T1000 (cell line): Measurements from ENCODE around the gene PLEK2.

Source experiments
- DNase-seq: peaks from one replicate; lab custom pipeline; 2025; ENCODE audit warnings: mixed read lengths; lab: John Stamatoyannopoulos, UW

The PLEK2 gene

DNA sequence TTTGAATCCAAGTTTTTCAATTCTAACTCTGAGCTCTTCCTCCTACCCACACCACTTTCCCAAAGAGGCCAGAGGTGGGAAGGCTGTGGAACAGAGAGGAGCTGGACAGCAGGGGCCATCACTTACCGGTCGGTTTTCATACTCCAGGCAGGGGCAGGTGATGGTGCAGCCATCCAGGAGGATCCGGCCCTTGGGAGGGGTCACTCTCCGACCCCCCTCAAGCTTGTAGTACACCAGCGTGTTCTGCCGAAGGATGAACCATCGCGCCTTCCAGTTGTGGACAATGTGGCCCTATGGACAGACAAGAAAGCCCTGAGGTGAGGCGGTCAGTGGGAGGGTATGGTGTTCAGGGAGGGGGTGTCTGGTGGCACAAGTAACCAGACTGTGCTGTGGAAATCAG lies 14.4 kb downstream of the PLEK2 start:
- DNase-seq = no peak

DNA sequence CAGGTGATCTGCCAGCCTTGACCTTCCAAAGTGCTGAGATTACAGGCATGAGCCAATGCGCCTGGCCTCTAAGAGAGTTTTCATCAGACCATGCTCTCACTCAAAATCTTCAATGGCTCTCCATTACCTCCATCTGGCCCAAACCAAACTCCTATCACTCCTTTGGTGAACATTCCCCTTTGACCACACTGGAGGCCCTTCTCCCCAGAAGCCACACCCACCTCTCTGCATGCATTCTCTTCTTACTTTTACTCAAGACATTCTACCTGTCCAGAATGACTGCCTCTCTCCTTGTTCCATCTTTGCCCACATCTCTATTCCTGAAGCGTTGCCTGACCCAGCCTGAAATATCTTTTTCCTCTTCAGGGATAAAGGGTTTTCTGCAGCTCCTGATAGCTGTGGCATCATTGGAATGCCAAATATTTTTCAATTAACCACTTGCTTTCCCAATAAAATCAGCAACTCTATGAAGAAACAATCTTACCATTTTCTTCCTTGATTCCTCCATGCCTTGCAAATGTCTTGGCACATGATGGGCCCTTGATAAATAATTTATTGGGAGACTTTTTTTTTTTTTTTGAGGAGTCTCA lies 15.5 kb downstream of the PLEK2 start:
- no peak for DNase-seq

- DNase-seq = no peak
Observed at GRCh38 chr14:67395876-67396189, 16.1 kb downstream of the PLEK2 start.

GRCh38 chr14:67395086-67395875 lies 16.7 kb downstream of the PLEK2 start:
- no peak for DNase-seq

DNA sequence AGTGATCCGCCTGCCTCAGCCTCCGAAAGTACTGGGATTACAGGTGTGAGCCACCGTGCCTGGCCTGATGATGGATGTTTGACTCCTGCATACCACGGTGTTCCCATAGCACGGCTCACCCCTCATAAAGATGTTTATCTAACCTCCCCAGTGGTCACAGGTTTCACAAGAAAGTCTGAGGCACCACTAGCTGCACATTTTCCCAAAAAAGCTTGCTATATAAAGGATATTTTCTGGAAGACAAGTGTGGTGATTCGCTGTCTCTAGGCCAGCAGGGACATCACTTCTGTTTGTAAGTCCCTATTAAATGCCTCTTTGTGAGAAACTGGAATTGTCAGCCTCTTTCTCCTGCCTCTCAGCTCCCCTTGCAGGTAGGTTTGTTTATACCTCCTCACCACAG lies 18.3 kb downstream of the PLEK2 start:
- no peak for DNase-seq

GRCh38 chr14:67392800-67393199 lies 19.2 kb downstream of the PLEK2 start:
- no peak for DNase-seq

DNA sequence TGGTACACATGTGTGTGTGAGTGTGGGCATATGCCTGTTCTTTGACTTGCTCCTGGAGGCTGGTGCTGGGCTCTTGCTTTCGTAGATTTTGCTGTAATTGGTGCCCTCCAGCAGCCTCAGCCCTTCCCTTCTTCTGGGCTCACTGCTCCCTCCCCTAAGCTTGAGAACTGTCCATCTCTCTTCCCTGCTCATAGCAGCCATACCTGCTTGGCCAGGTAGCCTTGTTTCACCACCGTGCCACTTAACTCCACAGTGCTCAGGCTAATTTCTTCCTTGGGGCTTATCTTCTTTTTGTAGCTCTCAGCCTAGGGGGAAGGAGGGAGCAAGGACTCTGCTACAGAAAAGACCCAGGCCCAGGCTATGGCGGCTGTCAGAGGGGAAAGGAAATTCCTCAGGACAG lies 19.8 kb downstream of the PLEK2 start:
- no peak for DNase-seq

GRCh38 chr14:67391268-67391667 lies 20.7 kb downstream of the PLEK2 start:
- DNase-seq = no peak

GRCh38 chr14:67389811-67390534 lies 22.0 kb downstream of the PLEK2 start:
- DNase-seq = no peak

DNA sequence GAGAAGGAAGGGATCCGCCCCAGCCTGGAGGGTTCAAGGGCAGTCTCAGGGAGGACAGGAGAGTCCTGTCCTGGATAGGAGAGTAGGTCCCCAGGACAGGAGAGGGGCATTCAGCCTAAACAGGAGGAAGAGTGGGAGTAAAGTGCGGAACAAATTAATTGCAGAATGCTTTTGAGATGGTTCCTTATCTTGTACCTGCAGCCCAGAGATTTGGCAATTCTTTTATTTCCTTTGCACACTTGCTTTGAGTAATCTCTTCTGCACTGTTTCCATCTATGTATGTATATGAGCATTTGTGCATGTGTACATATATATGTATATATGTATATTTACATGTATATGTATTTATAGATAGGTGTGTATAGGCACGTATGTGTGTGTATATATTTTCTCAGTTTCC lies 22.7 kb downstream of the PLEK2 start:
- DNase-seq = no peak

DNA sequence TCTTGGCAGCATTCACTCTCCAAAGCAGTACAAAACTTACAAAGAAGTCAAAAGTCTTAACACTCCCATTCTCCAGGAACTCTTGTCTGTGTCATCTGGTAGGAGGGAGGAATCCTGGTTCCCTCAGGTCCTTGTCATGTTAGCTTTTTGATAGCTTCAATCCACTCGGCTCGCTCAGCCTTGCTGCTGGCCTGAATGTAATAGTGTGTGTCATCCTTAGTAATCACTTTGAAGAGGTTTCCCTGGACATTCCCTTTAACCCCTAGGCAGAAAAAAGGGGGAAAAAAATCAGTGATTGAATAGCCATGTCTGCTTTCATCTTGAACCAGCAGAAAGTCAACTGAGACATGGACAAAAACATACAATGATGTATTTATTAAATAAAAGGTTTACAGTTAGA lies 24.8 kb downstream of the PLEK2 start:
- DNase-seq = no peak

DNA sequence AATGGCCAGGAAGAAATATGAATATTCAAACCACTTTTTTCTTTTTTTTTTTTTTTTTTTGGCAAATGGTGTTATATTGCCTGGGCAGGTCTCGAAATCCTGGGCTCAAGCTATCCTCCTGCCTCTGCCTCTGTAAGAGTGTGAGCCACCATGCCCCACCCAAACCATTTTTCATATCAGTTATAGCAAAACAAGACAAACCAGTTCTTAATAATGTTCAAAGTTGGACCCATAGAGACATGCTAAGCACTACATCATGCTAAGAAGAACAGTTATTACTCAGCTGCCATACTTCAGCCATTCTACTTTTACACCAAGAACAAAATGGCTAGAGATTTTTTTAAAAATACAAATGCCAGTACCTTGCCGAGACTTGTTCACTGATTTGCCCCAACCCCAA lies 26.3 kb downstream of the PLEK2 start:
- DNase-seq = no peak

GRCh38 chr14:67385120-67385519 lies 26.8 kb downstream of the PLEK2 start:
- DNase-seq = no peak

- DNase-seq = no peak
Observed at GRCh38 chr14:67377916-67378315, 34.0 kb downstream of the PLEK2 start.

DNA sequence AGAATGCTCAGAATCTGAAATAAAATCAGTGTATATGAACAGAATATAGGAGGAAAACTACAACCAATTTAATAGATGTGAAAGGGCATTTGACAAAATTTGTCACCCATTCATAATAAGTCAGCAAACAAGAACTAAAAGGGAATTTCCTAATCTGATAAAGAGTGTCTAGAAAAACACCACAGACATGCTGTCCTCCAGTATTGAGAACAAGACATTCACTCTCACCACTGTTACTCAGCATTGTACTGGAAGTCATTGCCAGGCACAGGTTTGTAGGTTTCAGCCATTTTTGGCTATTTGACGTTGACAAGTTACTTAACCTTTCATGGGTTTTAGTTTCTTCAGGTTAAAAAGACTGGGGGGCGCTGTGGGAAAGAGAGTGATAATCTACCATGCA lies 38.6 kb downstream of the PLEK2 start:
- no peak for DNase-seq

DNA sequence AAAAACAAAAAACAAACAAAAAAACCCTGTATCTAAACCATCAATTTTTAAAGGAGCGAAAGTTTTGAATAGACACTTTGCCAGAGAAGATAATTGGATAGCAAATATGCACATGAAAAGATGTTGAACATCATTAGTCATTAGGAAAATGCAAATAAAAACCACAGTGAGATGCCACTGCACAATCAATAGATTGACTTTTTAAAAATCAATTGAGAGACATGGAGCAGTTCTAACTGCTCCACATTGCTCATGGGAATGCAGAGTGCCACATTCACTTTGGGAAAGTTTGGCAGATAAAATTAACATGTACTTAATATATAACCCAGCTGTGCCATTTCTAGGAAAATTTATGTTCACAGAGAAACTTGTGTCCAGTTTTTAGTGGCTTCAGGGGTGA lies 39.1 kb downstream of the PLEK2 start:
- no peak for DNase-seq

GRCh38 chr14:67371247-67372148 lies 40.5 kb downstream of the PLEK2 start:
- DNase-seq = no peak

DNA sequence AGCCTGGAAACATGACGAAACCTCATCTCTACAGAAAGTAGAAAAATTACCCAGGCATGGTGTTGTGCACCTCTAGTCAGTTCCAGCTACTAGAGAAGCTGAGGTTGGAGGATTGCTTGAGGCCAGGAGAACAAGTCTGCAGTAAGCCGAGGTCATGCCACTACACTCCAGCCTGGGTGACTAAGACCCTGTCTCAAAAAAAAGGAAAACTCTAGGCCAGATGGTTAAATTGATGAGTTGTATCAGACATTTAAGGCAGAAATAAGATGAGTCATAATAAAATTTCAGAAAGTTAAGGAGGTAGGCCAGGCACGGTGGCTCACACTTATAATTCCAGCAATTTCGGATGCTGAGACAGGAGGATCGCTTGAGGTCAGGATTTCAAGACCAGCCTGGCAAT lies 41.1 kb downstream of the PLEK2 start:
- no peak for DNase-seq

GRCh38 chr14:67365476-67365875 lies 46.5 kb downstream of the PLEK2 start:
- DNase-seq = no peak

- no peak for DNase-seq
Observed at GRCh38 chr14:67360470-67361206, 51.3 kb downstream of the PLEK2 start.

- peak; percentile 97 for DNase-seq
Observed at GRCh38 chr14:67359775-67360469, 52.0 kb downstream of the PLEK2 start, which contains the start of the genes ATP6V1D and EIF2S1. Gene ATP6V1D (minus strand): TSS chr14:67359804. CDS start chr14:67359698, 106 bp downstream. Gene EIF2S1 (plus strand): TSS chr14:67360328. CDS start chr14:67364768, 4,440 bp downstream.
